Ishikawa (cell line): ENCODE results near the gene EHD1.

Experiments used
- EP300 ChIP-seq: IDR thresholded peaks from 2 replicates; pipeline ENCODE4 v1.6.1; 2012; ENCODE audit warnings: borderline replicate concordance
- MAX ChIP-seq: IDR thresholded peaks from 2 replicates; pipeline ENCODE4 v1.6.1; 2012
- NFIC ChIP-seq: IDR thresholded peaks from 2 replicates; pipeline ENCODE4 v1.6.1; 2012
- RAD21 ChIP-seq: IDR thresholded peaks from 2 replicates; pipeline ENCODE4 v1.6.1; 2012; ENCODE audit warnings: low read depth
- REST ChIP-seq: IDR thresholded peaks from 2 replicates; pipeline ENCODE4 v1.6.1; 2012; ENCODE audit warnings: low read depth, mild to moderate bottlenecking
- USF1 ChIP-seq: IDR thresholded peaks from 2 replicates; pipeline ENCODE4 v1.6.1; 2012
- YY1 ChIP-seq: IDR thresholded peaks from 2 replicates; pipeline ENCODE4 v1.6.1; 2012; ENCODE audit warnings: low read depth
- ZBTB7A ChIP-seq: IDR thresholded peaks from 2 replicates; pipeline ENCODE4 v1.6.1; 2012; ENCODE audit warnings: low read depth

- TF ChIP-seq NFIC (no peak), YY1 (no peak), REST (no peak), RAD21 (no peak), MAX (no peak), ZBTB7A (no peak), EP300 (no peak), USF1 (no peak)
These were observed 27.3 kb upstream of the EHD1 start for GRCh38 chr11:64905516-64906313.
